MM.1S (cell line): Measurements from ENCODE around the gene DNPEP.

Experiments
- DNase-seq: peaks from one replicate; pipeline ENCODE4 v3.0.0-alpha.2; 2015
- H2AFZ ChIP-seq: fragments of 300-600 bp; sonication (generic); 2 replicates; pipeline ENCODE4 v1.6.0; 2016; ENCODE audit warnings: antibody characterized with exemption, low read length
- H3F3A ChIP-seq: fragments of 300-600 bp; sonication (generic); 2 replicates; pipeline ENCODE4 v1.6.1; 2016; ENCODE audit warnings: mild to moderate bottlenecking, antibody characterized with exemption, low read length, moderate library complexity, mixed read lengths; ENCODE audit not compliant: insufficient read depth
- H3K27ac ChIP-seq: fragments of 300-600 bp; sonication (generic); 2 replicates; pipeline ENCODE4 v1.5.1; 2016; ENCODE audit warnings: mild to moderate bottlenecking, low read length
- H3K27me3 ChIP-seq: fragments of 300-600 bp; sonication (generic); replicated peaks from 2 replicates; pipeline ENCODE4 v1.6.0; 2016; ENCODE audit warnings: low read length; ENCODE audit not compliant: insufficient read depth
- H3K36me3 ChIP-seq: fragments of 300-600 bp; sonication (generic); replicated peaks from 2 replicates; pipeline ENCODE4 v1.6.1; 2016; ENCODE audit warnings: mild to moderate bottlenecking, low read length, mixed read lengths; ENCODE audit not compliant: insufficient read depth
- H3K4me1 ChIP-seq: fragments of 300-600 bp; sonication (generic); 2 replicates; pipeline ENCODE4 v1.6.1; 2016; ENCODE audit warnings: low read length, mixed read lengths
- H3K4me2 ChIP-seq: fragments of 300-600 bp; sonication (generic); 2 replicates; pipeline ENCODE4 v1.6.0; 2016; ENCODE audit warnings: low read depth, low read length
- H3K4me3 ChIP-seq: fragments of 300-600 bp; sonication (generic); 2 replicates; pipeline ENCODE4 v1.5.1; 2016; ENCODE audit warnings: low read length, mixed read lengths
- H3K79me2 ChIP-seq: fragments of 300-600 bp; sonication (generic); 2 replicates; pipeline ENCODE4 v1.6.1; 2016; ENCODE audit warnings: mixed run types, low read length, mixed read lengths
- H3K9ac ChIP-seq: fragments of 300-600 bp; sonication (generic); 2 replicates; pipeline ENCODE4 v1.6.1; 2016; ENCODE audit warnings: low read length, mixed read lengths
- H3K9me2 ChIP-seq: fragments of 300-600 bp; sonication (generic); replicated peaks from 2 replicates; pipeline ENCODE4 v1.6.1; 2016; ENCODE audit warnings: mild to moderate bottlenecking, low read length, mixed read lengths; ENCODE audit not compliant: insufficient read depth
- H3K9me3 ChIP-seq: fragments of 300-600 bp; sonication (generic); replicated peaks from 2 replicates; pipeline ENCODE4 v1.6.1; 2016; ENCODE audit warnings: mild to moderate bottlenecking, low read length, mixed read lengths; ENCODE audit not compliant: insufficient read depth
- H4K20me1 ChIP-seq: fragments of 300-600 bp; sonication (generic); 2 replicates; pipeline ENCODE4 v1.6.1; 2016; ENCODE audit warnings: mild to moderate bottlenecking, low read length, moderate library complexity, mixed read lengths; ENCODE audit not compliant: insufficient read depth
- CTCF ChIP-seq: fragments of 300-600 bp; sonication (generic); IDR thresholded peaks from 2 replicates; pipeline ENCODE4 v1.5.1; 2016; ENCODE audit warnings: antibody characterized with exemption, low read length, mixed read lengths
- EZH2 ChIP-seq: fragments of 300-600 bp; sonication (generic); optimal IDR thresholded peaks from 2 replicates; pipeline ENCODE3; 2017; ENCODE audit warnings: low read depth, mild to moderate bottlenecking, antibody characterized with exemption, low read length, mixed read lengths
- EZH2phosphoT487 ChIP-seq: fragments of 300-600 bp; sonication (generic); IDR thresholded peaks from 2 replicates; pipeline ENCODE4 v1.6.1; 2018; ENCODE audit warnings: antibody characterized with exemption, low read length

Gene DNPEP

GRCh38 chr2:219350215-219350614 is 37.5 kb downstream of the DNPEP start:
- no peaks in the 10 kb centered on the region for H3K4me1 ChIP-seq

DNA sequence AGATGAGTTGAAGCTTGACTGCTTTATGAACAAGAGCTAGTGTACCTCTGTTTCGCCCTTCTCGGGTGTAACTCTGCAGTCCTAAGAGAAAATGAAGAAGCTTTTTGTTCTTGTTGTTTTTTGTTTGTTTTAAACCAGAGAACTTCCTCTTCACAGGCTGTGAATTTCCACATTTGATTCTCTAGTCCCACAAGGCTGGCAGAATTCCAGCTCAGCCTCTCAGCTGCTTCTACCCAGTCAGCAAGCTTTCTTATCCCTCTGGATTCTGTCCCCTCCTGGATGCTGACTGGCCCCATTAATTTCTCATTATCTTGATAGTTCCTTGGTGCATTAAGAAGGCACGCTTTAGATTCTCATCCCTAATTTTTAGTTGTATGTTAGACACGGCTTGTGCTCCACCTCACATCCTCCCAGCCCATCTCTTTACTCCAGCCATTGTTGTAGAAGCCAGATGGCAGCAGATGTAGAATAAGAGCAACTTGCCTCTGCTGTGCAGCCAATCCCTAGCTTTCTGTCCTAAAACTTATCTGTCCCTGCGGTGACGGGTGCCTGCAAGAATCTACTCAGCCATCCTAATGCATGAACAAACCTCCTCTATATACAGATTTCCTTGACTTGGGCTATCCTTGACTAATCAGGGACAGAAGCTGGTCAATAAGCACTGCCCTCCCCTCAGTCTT is 42.8 kb downstream of the DNPEP start:
- Histone ChIP-seq H3K79me2 (no peaks in the 10 kb centered on the region), H3K4me1 (no peaks in the 10 kb centered on the region), H3K9me2 (no peaks in the 10 kb centered on the region), H3K4me2 (no peak overlapping the region), H3K27ac (no peak overlapping the region), H3K9me3 (no peaks in the 10 kb centered on the region), H2AFZ (no peak overlapping the region), H4K20me1 (no peaks in the 10 kb centered on the region), H3K4me3 (no peak overlapping the region), H3K27me3 (peaks cover 2% of the 10 kb centered on the region; the same call in 1 of the 2 replicates), H3K9ac (no peak overlapping the region), H3K36me3 (no peaks in the 10 kb centered on the region), H3F3A (no peaks in the 10 kb centered on the region)
- TF ChIP-seq EZH2phosphoT487 (no peak), CTCF (no peak), EZH2 (no peak)
- DNase-seq, result no peak

More at GRCh38 chr2:219350215-219350614, 37.5 kb downstream of the DNPEP start:
- H3K4me3 ChIP-seq, result no peak overlapping the region
- H3F3A ChIP-seq, result no peaks in the 10 kb centered on the region
- H3K27ac ChIP-seq, result no peak overlapping the region
- no peak overlapping the region for H3K4me2 ChIP-seq
- H3K9ac ChIP-seq, result no peak overlapping the region
- no peaks in the 10 kb centered on the region for H3K36me3 ChIP-seq
- peaks cover 6% of the 10 kb centered on the region; the same call in 1 of the 2 replicates for H3K27me3 ChIP-seq
- no peak overlapping the region for H2AFZ ChIP-seq
- no peaks in the 10 kb centered on the region for H4K20me1 ChIP-seq
- H3K9me3 ChIP-seq, result no peaks in the 10 kb centered on the region
- no peak for DNase-seq
- no peaks in the 10 kb centered on the region for H3K9me2 ChIP-seq
- TF ChIP-seq EZH2phosphoT487 (no peak), EZH2 (no peak), CTCF (no peak)
- H3K79me2 ChIP-seq, result no peaks in the 10 kb centered on the region

DNA sequence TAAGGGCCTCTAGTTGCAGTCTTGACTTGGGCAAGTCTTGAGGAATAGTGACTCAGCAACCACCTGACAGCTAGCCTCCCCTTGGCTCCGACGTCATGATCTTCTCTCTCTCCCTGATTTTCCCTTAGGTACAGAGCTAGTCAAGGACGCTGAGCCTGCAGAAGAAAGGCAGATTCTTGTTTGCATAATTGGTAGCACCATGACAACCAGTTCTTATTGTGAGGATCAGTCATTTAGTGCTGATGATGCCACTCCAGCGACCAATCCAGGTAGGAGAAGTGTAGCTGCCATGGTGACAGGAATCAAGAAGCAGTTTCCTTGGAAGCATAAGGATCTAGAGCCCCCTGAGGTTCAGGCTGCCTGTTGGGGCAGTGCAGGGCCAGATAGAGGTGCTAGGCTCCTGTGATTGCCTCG is 52.3 kb downstream of the DNPEP start:
- H3K9ac ChIP-seq, result no peak overlapping the region
- H3K27me3 ChIP-seq, result peaks cover 10% of the 10 kb centered on the region; the same call in 1 of the 2 replicates
- H3F3A ChIP-seq, result no peaks in the 10 kb centered on the region
- no peak for TF ChIP-seq EZH2
- no peak for TF ChIP-seq CTCF
- no peak for TF ChIP-seq EZH2phosphoT487
- H3K9me2 ChIP-seq, result no peaks in the 10 kb centered on the region
- no peak overlapping the region for H3K4me2 ChIP-seq
- H3K36me3 ChIP-seq, result no peaks in the 10 kb centered on the region
- no peak overlapping the region for H3K4me3 ChIP-seq
- H3K9me3 ChIP-seq, result no peaks in the 10 kb centered on the region
- DNase-seq, result no peak
- no peak overlapping the region for H3K27ac ChIP-seq
- no peaks in the 10 kb centered on the region for H3K4me1 ChIP-seq
- no peaks in the 10 kb centered on the region for H4K20me1 ChIP-seq
- H3K79me2 ChIP-seq, result no peaks in the 10 kb centered on the region
- H2AFZ ChIP-seq, result no peak overlapping the region
